ENCODE measurements around the gene OR7G2. TPM values are rescaled to one million over a fixed set of nuclear protein-coding genes. Genes with fewer than 3 reads are reported as not detected.
"Not testable (repeated sequence)": the region's sequence is repeated elsewhere in the genome, so short reads cannot be mapped to it uniquely, and the experiment has no call there.

Gene OR7G2
- total and polyA plus RNA-seq, 7 donors = not detected

DNA sequence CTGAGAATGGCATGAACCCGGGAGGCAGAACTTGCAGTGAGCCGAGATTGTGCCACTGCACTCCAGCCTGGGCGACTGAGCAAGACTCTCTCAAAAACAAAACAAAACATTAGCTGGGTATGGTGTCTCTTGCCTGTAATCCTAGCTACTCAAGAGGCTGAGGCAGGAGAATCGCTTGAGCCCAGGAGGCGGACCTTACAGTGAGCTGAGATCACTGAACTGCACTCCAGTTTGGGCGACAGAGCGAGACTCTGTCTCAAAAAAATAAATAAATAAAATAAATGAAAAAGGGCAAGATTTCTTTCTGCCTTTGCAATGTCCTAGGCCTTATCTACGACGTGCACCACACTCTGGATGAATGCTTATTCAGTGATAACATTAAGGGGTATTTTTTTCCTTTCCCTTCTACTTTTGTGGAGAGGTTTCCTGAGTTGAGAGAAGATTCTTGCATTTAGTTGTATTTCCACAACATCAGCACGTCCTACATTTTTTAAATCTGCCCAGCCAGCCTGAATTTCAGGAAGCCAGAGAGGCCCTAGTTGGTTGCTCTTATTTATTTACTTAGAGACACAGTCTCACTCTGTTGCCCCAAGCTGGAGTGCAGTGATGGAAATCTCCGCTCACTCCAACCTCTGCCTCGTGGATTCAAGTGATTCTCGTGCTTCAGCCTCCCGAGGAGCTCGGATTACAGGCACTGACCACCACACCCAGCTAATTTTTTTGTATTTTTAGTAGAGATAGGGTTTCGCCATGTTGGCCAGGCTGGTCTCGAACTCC, 46.5 kb downstream of the OR7G2 start:
- no peaks in the 10 kb centered on the region for H3K9me3 ChIP-seq
- H3K4me3 ChIP-seq = no peak overlapping the region
- no peak for TF ChIP-seq CTCF (IDR thresholded peaks at IDR 0.05)
- ATAC-seq (no peak), DNase-seq (no peak)
- peaks cover 0 to 2% (median 0%) of the 10 kb centered on the region in 3 donors for H3K27me3 ChIP-seq (ENCODE audit: insufficient read depth in 3 of 3, low read length in 2 of 3)
- WGBS, 3 donors = 55 to 56% (median 56%) methylated on average over 17 of the region's 17 CpGs
- intact Hi-C loops (cut with DNase I) = no loop called here
- no peaks in the 10 kb centered on the region for H3K4me1 ChIP-seq
- H3K27ac ChIP-seq = no peak overlapping the region
- H3K36me3 ChIP-seq (ENCODE audit: insufficient read depth in 1 of 2, low read depth in 1 of 2) = no peaks in the 10 kb centered on the region

DNA sequence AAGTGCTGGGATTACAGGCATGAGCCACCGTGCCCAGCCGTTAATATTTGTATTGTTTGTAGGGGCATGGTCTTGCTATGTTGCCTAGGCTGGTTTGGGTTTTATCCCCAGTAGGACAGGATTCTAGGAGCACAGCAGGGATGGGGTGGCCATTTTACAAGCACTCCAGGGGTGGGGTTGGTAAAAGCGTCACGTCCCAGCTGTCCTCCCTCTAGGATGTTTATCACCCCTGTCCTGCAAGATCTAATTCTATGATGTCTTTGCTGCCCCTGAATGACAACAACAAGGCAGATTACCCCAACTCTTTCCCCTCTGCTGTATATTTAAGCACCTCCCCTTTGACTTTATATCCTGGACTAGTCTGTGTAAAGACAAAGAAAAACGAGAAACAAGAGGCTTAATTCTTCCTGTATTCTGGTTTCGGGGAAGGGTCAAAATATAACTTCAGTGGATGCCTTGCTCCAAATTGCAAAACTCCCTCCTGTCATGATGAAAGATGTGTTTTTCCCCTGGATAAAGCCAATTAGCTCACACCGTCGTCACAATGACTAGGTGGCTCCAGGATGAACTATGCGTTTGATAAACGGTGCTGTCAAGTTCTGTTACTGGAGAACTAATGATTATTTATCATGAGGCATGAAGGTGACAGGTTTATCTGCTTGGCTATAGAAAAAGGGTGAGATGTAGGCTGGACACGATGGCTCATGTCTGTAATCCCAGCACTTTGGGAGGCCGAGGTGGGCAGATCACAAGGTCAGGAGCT, 48.2 kb downstream of the OR7G2 start:
- no peaks in the 10 kb centered on the region for H3K4me1 ChIP-seq
- TF ChIP-seq CTCF (IDR thresholded peaks at IDR 0.05) = no peak

DNA sequence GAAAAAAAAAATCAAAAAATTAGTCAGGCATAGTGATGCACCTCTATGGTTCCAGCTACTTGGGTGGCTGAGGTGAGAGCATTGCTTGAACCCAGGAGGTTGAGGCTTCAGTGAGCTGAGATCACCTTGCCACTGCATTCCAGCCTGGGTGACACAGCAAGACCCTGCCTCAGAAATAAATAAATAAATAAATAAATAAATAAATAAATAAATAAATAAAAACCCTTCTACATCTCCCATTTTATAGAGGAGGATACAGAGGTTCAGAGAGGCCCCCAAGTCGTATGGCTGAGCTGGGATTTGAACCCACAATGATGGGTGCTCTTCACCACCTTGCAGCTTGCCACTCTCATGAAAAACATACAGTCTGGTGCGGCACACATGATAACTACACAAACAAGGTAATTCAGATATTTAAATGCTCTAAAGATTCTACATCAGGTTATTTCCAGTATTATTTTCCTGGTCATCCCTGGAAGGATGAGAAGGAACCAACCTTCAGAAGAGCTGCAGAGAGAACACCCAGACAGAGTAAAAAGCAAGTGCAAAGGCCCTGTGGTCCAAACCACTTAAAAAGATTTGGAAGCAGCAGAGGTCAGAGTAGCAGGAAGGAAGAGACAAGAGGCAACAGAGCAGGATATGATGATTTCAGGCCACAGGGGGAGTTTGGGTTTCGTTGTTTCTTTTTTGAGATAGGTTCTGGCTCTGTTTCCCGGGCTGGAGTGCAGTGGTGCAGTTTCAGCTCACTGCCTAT, 49.6 kb downstream of the OR7G2 start:
- H3K4me1 ChIP-seq = no peaks in the 10 kb centered on the region
- intact Hi-C loops (cut with DNase I) = no loop called here
- WGBS, 3 donors = 71 to 79% (median 71%) methylated on average over 4 of the region's 4 CpGs
- ATAC-seq = no peak
- H3K9me3 ChIP-seq = no peaks in the 10 kb centered on the region
- no peak overlapping the region for H3K27ac ChIP-seq
- TF ChIP-seq CTCF (IDR thresholded peaks at IDR 0.05) = no peak
- H3K4me3 ChIP-seq = no peak overlapping the region
- DNase-seq = no peak
- H3K27me3 ChIP-seq (ENCODE audit: insufficient read depth in 3 of 3, low read length in 2 of 3) = no peaks in the 10 kb centered on the region
- H3K36me3 ChIP-seq (ENCODE audit: insufficient read depth in 1 of 2, low read depth in 1 of 2) = no peaks in the 10 kb centered on the region

More for the DNA sequence above, 48.2 kb downstream of the OR7G2 start:
- intact Hi-C loops (cut with DNase I) = no loop called here
- no peak overlapping the region for H3K27ac ChIP-seq
- 35 to 42% (median 39%) methylated on average over 12 of the region's 12 CpGs for WGBS, 3 donors
- H3K9me3 ChIP-seq = no peaks in the 10 kb centered on the region
- no peak for ATAC-seq
- DNase-seq = no peak
- no peak overlapping the region for H3K4me3 ChIP-seq
- no peaks in the 10 kb centered on the region for H3K36me3 ChIP-seq (ENCODE audit: insufficient read depth in 1 of 2, low read depth in 1 of 2)
- H3K27me3 ChIP-seq (ENCODE audit: insufficient read depth in 3 of 3, low read length in 2 of 3) = no peaks in the 10 kb centered on the region

DNA sequence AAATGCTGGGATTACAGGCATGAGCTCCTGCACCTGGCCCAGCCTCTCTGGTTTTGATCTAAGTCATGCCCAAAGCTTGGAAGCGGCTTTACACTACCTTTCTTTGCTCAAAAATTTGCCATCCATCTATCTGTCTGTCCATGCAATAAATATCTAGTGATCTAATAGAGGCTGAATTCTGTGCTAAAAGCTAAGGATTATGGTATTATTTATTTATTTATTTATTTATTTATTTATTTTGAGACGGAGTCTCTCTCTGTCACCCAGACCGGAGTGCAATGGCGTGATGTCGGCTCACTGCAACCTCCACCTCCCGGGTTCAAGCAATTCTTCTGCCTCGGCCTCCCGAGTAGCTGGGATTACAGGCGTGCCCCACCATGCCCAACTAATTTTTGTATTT, 51.1 kb downstream of the OR7G2 start:
- H3K4me1 ChIP-seq; H3K36me3 ChIP-seq (ENCODE audit: insufficient read depth in 1 of 2, low read depth in 1 of 2); H3K9me3 ChIP-seq; H3K27ac ChIP-seq; H3K27me3 ChIP-seq (ENCODE audit: insufficient read depth in 3 of 3, low read length in 2 of 3); DNase-seq; intact Hi-C loops (cut with DNase I); H3K4me3 ChIP-seq; ATAC-seq: not testable (repeated sequence)
- WGBS, 3 donors = 88 to 95% (median 93%) methylated on average over 9 of the region's 9 CpGs

DNA sequence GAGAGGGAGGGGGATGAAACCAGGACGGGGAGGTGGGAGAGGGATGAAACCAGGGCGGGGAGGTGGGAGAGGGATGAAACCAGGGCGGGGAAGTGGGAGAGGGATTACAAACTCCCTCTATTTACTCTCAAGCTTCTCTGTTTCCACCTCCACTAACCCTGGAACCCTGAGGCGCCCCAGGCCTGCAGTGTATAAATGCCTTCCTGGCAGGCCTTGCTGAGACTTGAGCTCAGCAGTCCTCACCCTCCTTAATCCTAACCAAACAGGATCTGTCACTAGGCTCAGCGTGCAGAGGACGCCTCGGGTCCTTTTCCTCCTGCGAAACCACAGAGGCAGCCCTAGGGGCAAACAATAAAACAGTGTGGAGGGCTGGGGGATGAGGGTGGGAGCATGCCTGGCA, 52.5 kb downstream of the OR7G2 start:
- 15 to 24% (median 24%) methylated on average over 8 of the region's 8 CpGs for WGBS, 3 donors
- Histone ChIP-seq H3K36me3 (ENCODE audit: insufficient read depth in 1 of 2, low read depth in 1 of 2) (no peaks in the 10 kb centered on the region), H3K4me3 (no peak overlapping the region), H3K9me3 (no peaks in the 10 kb centered on the region), H3K27me3 (ENCODE audit: insufficient read depth in 3 of 3, low read length in 2 of 3) (no peaks in the 10 kb centered on the region), H3K4me1 (no peaks in the 10 kb centered on the region), H3K27ac (no peak overlapping the region)
- TF ChIP-seq CTCF (IDR thresholded peaks at IDR 0.05) = no peak
- intact Hi-C loops (cut with DNase I) = no loop called here
- DNase-seq = no peak
- no peak for ATAC-seq
